GM12875 (cell line): Measurements from ENCODE around the gene CPNE8.

Experiments used
- H3K4me3 ChIP-seq: one replicate; pipeline ENCODE4 v1.5.1; 2011; ENCODE audit warnings: low read depth, low read length, control low read depth
- TF ChIP-seq, protein P1 (sequence below): IDR thresholded peaks from 2 replicates; pipeline ENCODE4 v1.5.1; 2011; ENCODE audit warnings: low read depth, mild to moderate bottlenecking, control low read depth, inconsistent platforms, low read length, moderate library complexity, borderline replicate concordance; ENCODE audit not compliant: insufficient read depth

CPNE8 gene

DNA sequence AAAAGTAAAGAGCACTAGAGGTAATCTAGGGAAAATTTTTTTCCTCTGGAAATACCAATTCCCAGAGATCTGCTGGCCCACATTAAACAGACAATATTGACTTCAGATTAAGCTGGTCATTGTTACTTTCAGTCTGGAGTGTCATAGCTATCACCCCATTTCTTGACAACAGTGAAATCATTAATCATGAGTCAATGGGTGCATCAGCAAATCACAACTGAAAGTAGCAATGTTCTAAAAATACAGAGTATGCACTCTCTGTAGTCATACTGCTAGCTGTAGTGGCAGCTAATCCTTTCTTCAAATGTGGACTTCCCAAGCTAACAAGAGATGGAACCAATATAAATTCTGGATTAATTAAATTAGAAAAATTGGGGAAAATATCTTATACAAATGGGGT is 129.9 kb downstream of the CPNE8 start:
- TF ChIP-seq, protein P1, sequence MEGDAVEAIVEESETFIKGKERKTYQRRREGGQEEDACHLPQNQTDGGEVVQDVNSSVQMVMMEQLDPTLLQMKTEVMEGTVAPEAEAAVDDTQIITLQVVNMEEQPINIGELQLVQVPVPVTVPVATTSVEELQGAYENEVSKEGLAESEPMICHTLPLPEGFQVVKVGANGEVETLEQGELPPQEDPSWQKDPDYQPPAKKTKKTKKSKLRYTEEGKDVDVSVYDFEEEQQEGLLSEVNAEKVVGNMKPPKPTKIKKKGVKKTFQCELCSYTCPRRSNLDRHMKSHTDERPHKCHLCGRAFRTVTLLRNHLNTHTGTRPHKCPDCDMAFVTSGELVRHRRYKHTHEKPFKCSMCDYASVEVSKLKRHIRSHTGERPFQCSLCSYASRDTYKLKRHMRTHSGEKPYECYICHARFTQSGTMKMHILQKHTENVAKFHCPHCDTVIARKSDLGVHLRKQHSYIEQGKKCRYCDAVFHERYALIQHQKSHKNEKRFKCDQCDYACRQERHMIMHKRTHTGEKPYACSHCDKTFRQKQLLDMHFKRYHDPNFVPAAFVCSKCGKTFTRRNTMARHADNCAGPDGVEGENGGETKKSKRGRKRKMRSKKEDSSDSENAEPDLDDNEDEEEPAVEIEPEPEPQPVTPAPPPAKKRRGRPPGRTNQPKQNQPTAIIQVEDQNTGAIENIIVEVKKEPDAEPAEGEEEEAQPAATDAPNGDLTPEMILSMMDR = no peak
- H3K4me3 ChIP-seq = no peak overlapping the region

- TF ChIP-seq, protein P1 = no peak
These were observed 133.0 kb downstream of the CPNE8 start for GRCh38 chr12:38772437-38772836.

GRCh38 chr12:38771871-38772270 is 133.5 kb downstream of the CPNE8 start:
- no peak overlapping the region for H3K4me3 ChIP-seq
- TF ChIP-seq, protein P1 = no peak

More at GRCh38 chr12:38772437-38772836, 133.0 kb downstream of the CPNE8 start:
- no peak overlapping the region for H3K4me3 ChIP-seq

- no peak overlapping the region for H3K4me3 ChIP-seq
- TF ChIP-seq, protein P1 = no peak
These were observed 143.6 kb downstream of the CPNE8 start for GRCh38 chr12:38761636-38762342.

DNA sequence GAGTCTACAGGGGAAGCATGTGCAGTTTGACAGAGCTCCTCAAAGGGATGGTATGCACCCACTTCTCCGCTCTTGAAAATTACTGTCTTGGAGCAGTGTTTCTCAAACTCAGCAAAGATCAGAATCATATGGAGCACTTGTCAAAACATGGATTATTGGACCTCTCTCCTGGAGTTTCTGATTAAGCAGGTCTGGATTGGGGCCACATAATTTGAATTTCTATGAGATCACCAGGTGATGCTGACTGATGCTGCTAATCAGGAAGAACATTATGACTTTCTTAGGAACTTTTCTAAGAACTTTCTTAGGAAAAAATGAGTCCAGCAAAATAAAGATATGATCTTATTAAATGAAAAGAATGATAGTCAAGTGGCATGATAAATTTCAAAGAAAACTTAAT is 144.3 kb downstream of the CPNE8 start:
- H3K4me3 ChIP-seq = no peak overlapping the region
- TF ChIP-seq, protein P1 = no peak

GRCh38 chr12:38759621-38760020 is 145.8 kb downstream of the CPNE8 start:
- no peak overlapping the region for H3K4me3 ChIP-seq
- TF ChIP-seq, protein P1 = no peak

DNA sequence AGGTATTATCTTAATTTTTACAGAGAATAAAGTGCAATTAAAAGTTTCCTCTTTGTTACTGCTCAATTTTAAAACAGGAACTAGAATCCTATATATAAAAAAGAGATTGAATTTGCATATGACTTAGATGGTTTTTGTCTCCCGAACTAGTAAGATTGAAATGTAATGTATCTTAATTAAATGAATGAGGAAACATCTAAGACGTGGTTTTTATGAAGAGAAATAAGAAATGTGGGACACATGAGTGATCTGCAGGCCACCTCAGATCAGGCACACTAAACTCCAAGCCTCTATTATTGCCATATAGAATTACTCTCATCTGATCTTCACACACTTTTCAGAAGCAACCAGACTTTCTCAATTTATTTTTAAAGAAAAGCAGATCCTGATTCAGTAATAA is 158.6 kb downstream of the CPNE8 start:
- no peak overlapping the region for H3K4me3 ChIP-seq
- TF ChIP-seq, protein P1 = no peak
